A549 treated with CpdA at 1 μM for 4 hours (cell line): Measurements from ENCODE around the gene SH3GLB1. TPM values are rescaled to one million over a fixed set of nuclear protein-coding genes. Genes with fewer than 3 reads are reported as not detected.

ENCODE experiments used
- total RNA-seq: library from RNA; stranded (reverse); fragments of 200-300 nt; extraction: Qiagen RNA extraction; gene quantifications from 5 replicates; pipeline ENCODE4 v1.2.3, GENCODE V29; 2022; ENCODE audit warnings: low read depth

Gene SH3GLB1
- 33.7 to 36.6 TPM (median 36.0 TPM) in 5 replicates for total RNA-seq

DNA sequence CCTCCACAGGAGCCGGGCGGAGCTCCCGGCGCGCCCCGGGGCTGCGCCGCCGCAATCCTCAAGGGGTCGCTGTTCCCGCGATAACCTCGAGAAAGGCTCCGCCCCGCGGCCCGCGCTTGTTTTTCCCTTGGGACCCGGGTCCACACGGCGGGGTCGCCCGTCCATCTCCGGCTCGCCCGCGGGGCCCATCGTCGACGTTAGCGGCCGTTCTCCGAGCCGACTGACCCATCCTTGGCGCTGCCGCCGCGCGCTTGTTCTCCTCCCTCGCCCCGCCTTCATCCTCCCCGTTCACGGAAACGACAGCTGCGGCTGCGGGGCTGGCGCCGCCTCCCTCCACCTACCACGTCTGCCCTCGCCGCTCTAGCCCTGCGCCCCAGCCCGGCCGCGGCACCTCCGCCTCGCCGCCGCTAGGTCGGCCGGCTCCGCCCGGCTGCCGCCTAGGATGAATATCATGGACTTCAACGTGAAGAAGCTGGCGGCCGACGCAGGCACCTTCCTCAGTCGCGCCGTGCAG is at the start of gene SH3GLB1:
SH3GLB1 (plus strand) TSS at position 119 of the 514 bp plus-strand sequence; CDS start at position 443, 324 bp downstream.

Other genes starting within 250 kb of the SH3GLB1 start
- not detected in 5 replicates for gene CLCA1, start 235.6 kb upstream of the SH3GLB1 start, total RNA-seq
- gene CLCA4, start 157.5 kb upstream of the SH3GLB1 start, total RNA-seq: not detected in 5 replicates
- 129 to 196 TPM (median 158 TPM) in 5 replicates for gene SELENOF, start 209.6 kb downstream of the SH3GLB1 start, total RNA-seq
- 10.4 to 12.5 TPM (median 11.9 TPM) in 5 replicates for gene HS2ST1, start 210.1 kb downstream of the SH3GLB1 start, total RNA-seq